Endothelial cell of umbilical vein (primary cell): ENCODE results near the gene FAM180B. TPM values are rescaled to one million over a fixed set of nuclear protein-coding genes. Genes with fewer than 3 reads are reported as not detected.

Experiments
- BruUV-seq: library from RNA; stranded (reverse); fragments of 400-500 nt; replicated peaks from 2 replicates; lab custom pipeline; 2021; lab: Mats Ljungman, UMichigan
- CTCF ChIA-PET: fragments of 300-600, 350-600 bp; sonication (Branson Sonifier 250); formaldehyde crosslinking; loops from one replicate; lab custom pipeline; 2021; ENCODE audit warnings: antibody characterized with exemption, inconsistent platforms; lab: Charles Lee
- POLR2A ChIA-PET: fragments of 300-600, 350-600 bp; sonication (Branson Sonifier 250); formaldehyde crosslinking; loops from one replicate; lab custom pipeline; 2021; ENCODE audit warnings: antibody characterized with exemption, inconsistent platforms; lab: Charles Lee
- DNase-seq: peaks from one replicate; pipeline ENCODE4 v3.0.0-alpha.2; 2011; ENCODE audit warnings: low read depth, low spot score
- FAIRE-seq: peaks from 2 replicates; lab custom pipeline; 2011; peaks lifted over from hg19 to GRCh38; lab: Jason Lieb, UNC
- H2AFZ ChIP-seq: 2 replicates; pipeline ENCODE4 v1.6.0; 2012; ENCODE audit warnings: low read depth, low read length, control low read depth, inconsistent platforms
- H3K27ac ChIP-seq: 2 replicates; pipeline ENCODE4 v1.5.1; 2011; ENCODE audit warnings: low read depth, mild to moderate bottlenecking, control low read depth, low read length, moderate library complexity; ENCODE audit not compliant: insufficient read depth
- H3K27me3 ChIP-seq, 2 experiments: 2 replicates each; pipeline versions ENCODE4 v1.6.0 to v1.6.1; 2011; ENCODE audit warnings: low read length in 2 of 2, mixed read lengths in 1 of 2; ENCODE audit not compliant: control insufficient read depth in 2 of 2, insufficient read depth in 2 of 2
- H3K36me3 ChIP-seq, 2 experiments: 2 replicates in 1 of 2; 3 replicates in 1 of 2; pipeline ENCODE4 v1.5.1; 2011; ENCODE audit warnings: low read length in 2 of 2, mild to moderate bottlenecking in 1 of 2, moderate library complexity in 1 of 2; ENCODE audit not compliant: control insufficient read depth in 2 of 2, insufficient read depth in 2 of 2; ENCODE audit errors: extremely low read depth in 1 of 2
- H3K4me1 ChIP-seq: 3 replicates; pipeline ENCODE4 v1.5.1; 2011; ENCODE audit warnings: mild to moderate bottlenecking, low read length; ENCODE audit not compliant: control insufficient read depth, insufficient read depth; ENCODE audit errors: extremely low read depth
- H3K4me2 ChIP-seq: 2 replicates; pipeline ENCODE4 v1.6.1; 2011; ENCODE audit warnings: low read length, control low read depth, mixed read lengths; ENCODE audit not compliant: insufficient read depth
- H3K4me3 ChIP-seq, 3 experiments: fragments of 200-600 bp in 1 of 3; sonication (generic), shearing (Covaris generic) in 1 of 3; replicated peaks in 1 of 3; 2 replicates each; pipeline ENCODE4 v1.5.1; 2011 to 2016; ENCODE audit warnings: control low read depth in 3 of 3, low read length in 3 of 3, mild to moderate bottlenecking in 2 of 3, inconsistent platforms in 1 of 3, low read depth in 1 of 3, moderate library complexity in 1 of 3; ENCODE audit not compliant: insufficient read depth in 1 of 3
- H3K79me2 ChIP-seq: 2 replicates; pipeline ENCODE4 v1.6.0; 2012; ENCODE audit warnings: low read length, inconsistent platforms; ENCODE audit not compliant: control insufficient read depth, insufficient read depth
- H3K9ac ChIP-seq: replicated peaks from 2 replicates; pipeline ENCODE3; 2011; ENCODE audit warnings: low read length, control low read depth; ENCODE audit not compliant: insufficient read depth; ENCODE audit errors: extremely low read depth
- H3K9me1 ChIP-seq: replicated peaks from 3 replicates; pipeline ENCODE4 v1.6.0; 2011; ENCODE audit warnings: mild to moderate bottlenecking, low read length; ENCODE audit not compliant: control insufficient read depth, insufficient read depth; ENCODE audit errors: extremely low read depth
- H3K9me3 ChIP-seq: replicated peaks from 2 replicates; pipeline ENCODE4 v1.5.1; 2012; ENCODE audit warnings: low read length, inconsistent platforms; ENCODE audit not compliant: control insufficient read depth, insufficient read depth
- H4K20me1 ChIP-seq: replicated peaks from 2 replicates; pipeline ENCODE3; 2011; ENCODE audit warnings: mild to moderate bottlenecking, low read length; ENCODE audit not compliant: control insufficient read depth, insufficient read depth; ENCODE audit errors: extremely low read depth
- EZH2 ChIP-seq: IDR thresholded peaks from 2 replicates; pipeline ENCODE4 v1.6.1; 2012; ENCODE audit warnings: borderline replicate concordance, low read depth, mild to moderate bottlenecking, moderate library complexity, low read length, inconsistent platforms; ENCODE audit not compliant: severe bottlenecking
- FOS ChIP-seq: IDR thresholded peaks from 2 replicates; pipeline ENCODE4 v1.6.1; 2011; ENCODE audit warnings: mild to moderate bottlenecking, low read length, moderate library complexity, borderline replicate concordance; ENCODE audit not compliant: insufficient read depth
- GATA2 ChIP-seq: IDR thresholded peaks from 2 replicates; pipeline ENCODE4 v1.7.0; 2011; ENCODE audit warnings: low read depth, mild to moderate bottlenecking, moderate library complexity, mixed read lengths, low read length; ENCODE audit not compliant: insufficient read length, insufficient read depth
- JUN ChIP-seq: IDR thresholded peaks from 2 replicates; pipeline ENCODE4 v1.6.1; 2011; ENCODE audit warnings: borderline replicate concordance, low read depth; ENCODE audit not compliant: insufficient read length, insufficient read depth
- MYC ChIP-seq: IDR thresholded peaks from one replicate; pipeline ENCODE4 v1.6.1; 2011; ENCODE audit warnings: mild to moderate bottlenecking, low read depth, low read length
- POLR2A ChIP-seq: IDR thresholded peaks from 2 replicates; pipeline ENCODE4 v1.6.1; 2012; ENCODE audit warnings: low read depth, mild to moderate bottlenecking, control low read depth, low read length
- POLR2AphosphoS5 ChIP-seq: IDR thresholded peaks from 2 replicates; pipeline ENCODE4 v1.6.1; 2012; ENCODE audit warnings: low read depth, mild to moderate bottlenecking, control low read depth, low read length, moderate library complexity; ENCODE audit not compliant: insufficient read depth
- dilution Hi-C: fragments of 300-500 bp; cut with MboI; formaldehyde crosslinking; loops from one replicate; pipeline ENCODE4 v1.15.0; 2019; ENCODE audit warnings: low sequenced_read_pairs; ENCODE audit not compliant: extremely low pct_ligation_motif_present
- intact Hi-C: fragments of 100-400 bp; cut with micrococcal nuclease; formaldehyde crosslinking; loops from one replicate; pipeline ENCODE4 v1.10.0; 2022
- polyA plus RNA-seq, 4 experiments: library from polyadenylated mRNA; depleted of rRNA in 3 of 4; stranded (reverse) in 3 of 4; unstranded in 1 of 4; fragments of >200 nt; gene quantifications; 2 replicates each; pipeline versions ENCODE4 v1.2.1 to v1.2.3, GENCODE V29; 2011 to 2012; ENCODE audit warnings: missing spikeins in 1 of 4
- total RNA-seq: library from RNA; stranded (reverse); gene quantifications from 2 replicates; pipeline ENCODE4 v1.2.3, GENCODE V29; 2021
- TF ChIP-seq, protein P1 (sequence below): IDR thresholded peaks from 2 replicates; pipeline ENCODE4 v1.6.1; 2011; ENCODE audit not compliant: insufficient read depth, insufficient read length
- TF ChIP-seq, protein P2 (sequence below), 2 donors: IDR thresholded peaks; 1 replicate in 1 of 2; 2 replicates in 1 of 2; pipeline ENCODE4 v1.5.1; 2011; ENCODE audit warnings: low read length in 2 of 2, mild to moderate bottlenecking in 2 of 2, moderate library complexity in 2 of 2, control low read depth in 1 of 2, inconsistent platforms in 1 of 2, low read depth in 1 of 2; ENCODE audit not compliant: insufficient read depth in 1 of 2; ENCODE audit errors: extremely low read depth in 1 of 2

FAM180B gene
- total and polyA plus RNA-seq, 2 donors (not counting 3 experiments of a cell fraction or from before 2014, with no cell fraction given), result not detected

DNA sequence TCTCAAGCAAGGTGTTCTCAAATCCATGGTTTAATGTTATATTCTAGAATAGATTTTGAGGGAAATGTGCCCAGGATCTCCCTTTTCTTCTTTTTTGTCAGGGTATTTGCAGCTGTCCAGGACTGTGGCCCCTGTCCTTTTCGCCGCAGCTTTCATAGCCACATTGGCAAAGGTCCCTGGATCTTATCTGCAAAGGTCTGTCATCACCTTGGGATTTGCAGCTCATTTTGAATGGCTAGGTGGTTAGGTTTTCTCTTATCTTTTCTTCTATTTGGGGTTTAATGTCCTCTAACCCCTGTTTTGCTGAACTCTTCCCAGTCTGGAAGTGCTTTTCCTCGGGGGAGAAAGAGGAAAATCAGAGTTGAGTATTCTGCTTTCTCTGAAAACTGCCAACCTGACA, 19.4 kb downstream of the FAM180B start:
- Histone ChIP-seq H3K36me3 (no peaks in the 10 kb centered on the region), H3K9ac (no peak overlapping the region), H3K27me3 (peaks cover 0 to 3% of the 10 kb centered on the region in 2 experiments), H3K9me1 (no peaks in the 10 kb centered on the region), H3K4me3 (no peak overlapping the region), H2AFZ (no peak overlapping the region), H3K4me1 (no peaks in the 10 kb centered on the region), H3K4me2 (no peak overlapping the region), H3K9me3 (no peaks in the 10 kb centered on the region), H3K79me2 (no peaks in the 10 kb centered on the region), H4K20me1 (no peaks in the 10 kb centered on the region), H3K27ac (no peak overlapping the region)
- ChIA-PET CTCF (no interaction called here), POLR2A (interaction anchor here (1.7 kb wide), 1 partner anchor 11 kb away, joined by 4 read pairs; the partner anchor contains the start of gene C1QTNF4)
- no peak for FAIRE-seq
- dilution Hi-C loops (no loop called here), intact Hi-C loops (no loop called here)
- BruUV-seq, result no TSS peak
- no peak for DNase-seq
- no peak for TF ChIP-seq POLR2AphosphoS5
- no peak for TF ChIP-seq MYC
- no peak for TF ChIP-seq POLR2A
- TF ChIP-seq, protein P1, sequence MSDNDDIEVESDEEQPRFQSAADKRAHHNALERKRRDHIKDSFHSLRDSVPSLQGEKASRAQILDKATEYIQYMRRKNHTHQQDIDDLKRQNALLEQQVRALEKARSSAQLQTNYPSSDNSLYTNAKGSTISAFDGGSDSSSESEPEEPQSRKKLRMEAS, result no peak

DNA sequence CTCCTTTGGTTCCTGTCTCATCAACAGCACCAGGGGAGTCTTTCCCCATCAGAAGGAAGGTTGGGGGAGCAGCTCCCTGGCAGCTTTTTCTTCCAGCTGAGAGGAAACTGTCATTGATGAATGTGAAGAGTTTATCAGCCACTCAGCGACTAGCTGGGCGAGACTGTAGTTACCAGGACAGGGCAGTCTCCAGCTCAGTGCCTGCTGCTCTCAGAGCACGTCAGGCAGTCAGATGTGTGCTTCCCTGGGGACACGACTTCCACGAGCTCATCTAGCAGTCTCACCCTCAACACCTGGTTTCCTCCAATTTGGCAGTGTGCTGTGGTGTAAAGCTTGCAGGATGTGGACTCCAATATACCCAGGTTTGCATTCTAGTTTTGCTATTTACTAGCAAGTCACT, 20.3 kb downstream of the FAM180B start:
- Histone ChIP-seq H3K36me3 (no peaks in the 10 kb centered on the region), H3K9me1 (no peaks in the 10 kb centered on the region), H3K27me3 (peaks cover 0 to 3% of the 10 kb centered on the region in 2 experiments), H3K4me2 (no peak overlapping the region), H4K20me1 (no peaks in the 10 kb centered on the region), H2AFZ (no peak overlapping the region), H3K9me3 (no peaks in the 10 kb centered on the region), H3K9ac (no peak overlapping the region), H3K27ac (no peak overlapping the region), H3K4me1 (no peaks in the 10 kb centered on the region), H3K79me2 (no peaks in the 10 kb centered on the region), H3K4me3 (no peak overlapping the region)
- ChIA-PET CTCF (interaction anchor here (1.7 kb wide), 1 partner anchor 10 kb away, joined by 12 read pairs; no protein-coding TSS in a partner anchor), POLR2A (interaction anchor here (1.7 kb wide), 1 partner anchor 12 kb away, joined by 4 read pairs; the partner anchor contains the start of gene C1QTNF4)
- BruUV-seq, result no TSS peak
- TF ChIP-seq, protein P1, result no peak
- TF ChIP-seq EZH2, result no peak
- TF ChIP-seq FOS, result no peak
- no peak for TF ChIP-seq MYC
- no peak for TF ChIP-seq POLR2AphosphoS5
- TF ChIP-seq JUN, result no peak
- TF ChIP-seq, protein P2, sequence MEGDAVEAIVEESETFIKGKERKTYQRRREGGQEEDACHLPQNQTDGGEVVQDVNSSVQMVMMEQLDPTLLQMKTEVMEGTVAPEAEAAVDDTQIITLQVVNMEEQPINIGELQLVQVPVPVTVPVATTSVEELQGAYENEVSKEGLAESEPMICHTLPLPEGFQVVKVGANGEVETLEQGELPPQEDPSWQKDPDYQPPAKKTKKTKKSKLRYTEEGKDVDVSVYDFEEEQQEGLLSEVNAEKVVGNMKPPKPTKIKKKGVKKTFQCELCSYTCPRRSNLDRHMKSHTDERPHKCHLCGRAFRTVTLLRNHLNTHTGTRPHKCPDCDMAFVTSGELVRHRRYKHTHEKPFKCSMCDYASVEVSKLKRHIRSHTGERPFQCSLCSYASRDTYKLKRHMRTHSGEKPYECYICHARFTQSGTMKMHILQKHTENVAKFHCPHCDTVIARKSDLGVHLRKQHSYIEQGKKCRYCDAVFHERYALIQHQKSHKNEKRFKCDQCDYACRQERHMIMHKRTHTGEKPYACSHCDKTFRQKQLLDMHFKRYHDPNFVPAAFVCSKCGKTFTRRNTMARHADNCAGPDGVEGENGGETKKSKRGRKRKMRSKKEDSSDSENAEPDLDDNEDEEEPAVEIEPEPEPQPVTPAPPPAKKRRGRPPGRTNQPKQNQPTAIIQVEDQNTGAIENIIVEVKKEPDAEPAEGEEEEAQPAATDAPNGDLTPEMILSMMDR (IDR thresholded peaks at IDR 0.05; ENCODE audit: extremely low read depth in 1 of 2, insufficient read depth in 1 of 2, low read depth in 1 of 2, low read length in 2 of 2), result no peak
- TF ChIP-seq GATA2, result no peak
- no peak for TF ChIP-seq POLR2A
- intact Hi-C loops (no loop called here), dilution Hi-C loops (no loop called here)
- DNase-seq, result no peak
- FAIRE-seq, result no peak
